Progenitor cell of endocrine pancreas (in vitro differentiated cells): Measurements from ENCODE around the gene DKK3. TPM values are rescaled to one million over a fixed set of nuclear protein-coding genes. Genes with fewer than 3 reads are reported as not detected.

ENCODE experiments used
- DNase-seq: peaks from one replicate; pipeline ENCODE4 v3.0.0; 2021; ENCODE audit warnings: low spot score; ENCODE audit not compliant: unreplicated experiment
- H3K27ac Mint-ChIP-seq: 2 replicates; pipeline ENCODE4 v1.8.0; 2021; ENCODE audit warnings: mild to moderate bottlenecking, moderate library complexity, mixed read lengths
- H3K27me3 Mint-ChIP-seq: 2 replicates; pipeline ENCODE4 v1.8.0; 2021; ENCODE audit warnings: mixed read lengths
- H3K36me3 Mint-ChIP-seq: 2 replicates; pipeline ENCODE4 v1.8.0; 2022; ENCODE audit warnings: mixed read lengths; ENCODE audit not compliant: insufficient read depth
- H3K4me1 Mint-ChIP-seq: 2 replicates; pipeline ENCODE4 v1.8.0; 2021; ENCODE audit warnings: low read depth, mixed read lengths
- H3K4me3 Mint-ChIP-seq: 2 replicates; pipeline ENCODE4 v1.8.0; 2021; ENCODE audit warnings: low read depth, mild to moderate bottlenecking, moderate library complexity, mixed read lengths
- H3K9me3 Mint-ChIP-seq: 2 replicates; pipeline ENCODE4 v1.8.0; 2021; ENCODE audit warnings: low read depth, mixed read lengths
- CTCF ChIP-seq: fragments of 200-600 bp; sonication (generic); IDR thresholded peaks from one replicate; pipeline ENCODE4 v1.5.0; 2021; ENCODE audit warnings: antibody characterized with exemption, mild to moderate bottlenecking; ENCODE audit not compliant: unreplicated experiment
- long read RNA-seq: library from polyadenylated mRNA; unstranded; transcript quantifications from one replicate; pipeline ENCODE4 v2.0.0, GENCODE V29; 2020
- total RNA-seq: library from RNA; stranded (reverse); gene quantifications from 2 replicates; pipeline ENCODE4 v1.2.1, GENCODE V29; 2021

DKK3 gene
- 66.3 and 75.2 TPM in 2 replicates for total RNA-seq
- long read RNA-seq, transcript DKK3-202 (8 exons, 2,650 nt): major isoform, 7 of 82 reads
- long read RNA-seq, partial matches to known transcripts: 49 of 82 reads
- long read RNA-seq, other reads (novel, unspliced or antisense): 25 of 82 reads

GRCh38 chr11:12007769-12008737 is at the start of gene DKK3:
Gene DKK3, minus strand, starts transcription at chr11:12008626. Its CDS starts 44 bp downstream, at chr11:12008582.
- no peak for DNase-seq
- H3K4me1 Mint-ChIP-seq: peaks cover 6% of the 10 kb centered on the region
- no peak for TF ChIP-seq CTCF
- H3K36me3 Mint-ChIP-seq: peaks cover 7% of the 10 kb centered on the region
- H3K27ac Mint-ChIP-seq: peak within 1 kb of the TSS; percentile 71
- H3K4me3 Mint-ChIP-seq: peak within 1 kb of the TSS; percentile 89
- no peaks in the 10 kb centered on the region for H3K9me3 Mint-ChIP-seq
- H3K27me3 Mint-ChIP-seq: peaks cover 16% of the 10 kb centered on the region

- no peak overlapping the region for H3K27ac Mint-ChIP-seq
- H3K9me3 Mint-ChIP-seq: no peaks in the 10 kb centered on the region
- no peaks in the 10 kb centered on the region for H3K36me3 Mint-ChIP-seq
- no peak for DNase-seq
- H3K4me1 Mint-ChIP-seq: no peaks in the 10 kb centered on the region
- H3K27me3 Mint-ChIP-seq: no peaks in the 10 kb centered on the region
- H3K4me3 Mint-ChIP-seq: no peak overlapping the region
- no peak for TF ChIP-seq CTCF
Measured at GRCh38 chr11:12057299-12057980, 49.0 kb upstream of the DKK3 start.

- no peaks in the 10 kb centered on the region for H3K4me1 Mint-ChIP-seq
- no peaks in the 10 kb centered on the region for H3K36me3 Mint-ChIP-seq
- H3K9me3 Mint-ChIP-seq: peaks cover 4% of the 10 kb centered on the region
- no peaks in the 10 kb centered on the region for H3K27me3 Mint-ChIP-seq
- no peak overlapping the region for H3K4me3 Mint-ChIP-seq
- no peak overlapping the region for H3K27ac Mint-ChIP-seq
- DNase-seq: no peak
- TF ChIP-seq CTCF: no peak
Measured at GRCh38 chr11:12056119-12056518, 47.7 kb upstream of the DKK3 start.

- Mint-ChIP-seq H3K27me3 (no peaks in the 10 kb centered on the region), H3K27ac (no peak overlapping the region), H3K9me3 (peaks cover 4% of the 10 kb centered on the region), H3K36me3 (no peaks in the 10 kb centered on the region), H3K4me3 (no peak overlapping the region), H3K4me1 (no peaks in the 10 kb centered on the region)
- no peak for DNase-seq
- no peak for TF ChIP-seq CTCF
Measured at GRCh38 chr11:12053606-12054361, 45.4 kb upstream of the DKK3 start.
